ENCODE measurements around the gene TPRX1.
"Not testable (repeated sequence)": the region's sequence is repeated elsewhere in the genome, so short reads cannot be mapped to it uniquely, and the experiment has no call there.

TPRX1 gene

DNA sequence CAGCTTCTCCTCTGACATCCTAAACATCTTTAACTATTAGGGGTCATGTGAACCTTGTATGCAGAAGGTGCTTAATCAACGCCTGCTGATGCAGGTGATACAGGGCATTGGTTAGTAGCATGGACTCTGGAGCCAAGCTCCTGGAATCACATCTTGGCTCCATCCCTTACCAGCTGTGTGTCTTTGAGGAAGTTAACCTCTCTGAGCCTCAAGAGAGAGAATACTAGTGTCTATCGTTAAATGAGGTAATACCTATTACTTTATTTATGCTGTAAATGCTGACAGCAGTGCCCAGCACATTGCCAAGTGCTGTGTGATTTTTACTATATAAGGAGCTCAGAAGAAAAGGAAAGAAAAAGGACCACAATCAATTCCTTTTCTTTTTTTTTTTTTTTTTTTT lies 37.0 kb downstream of the TPRX1 start:
- no peak for DNase-seq (ENCODE audit: low spot score)

- DNase-seq (ENCODE audit: low spot score): no peak
These were observed 37.7 kb downstream of the TPRX1 start for GRCh38 chr19:47766670-47767069.

GRCh38 chr19:47766359-47766620 lies 38.1 kb downstream of the TPRX1 start:
- DNase-seq (ENCODE audit: low spot score): no peak

- peak; percentile 19 for DNase-seq (ENCODE audit: low spot score)
These were observed 38.6 kb downstream of the TPRX1 start for GRCh38 chr19:47765523-47766358.

- DNase-seq (ENCODE audit: low spot score): not testable (repeated sequence)
These were observed 39.6 kb downstream of the TPRX1 start for GRCh38 chr19:47764705-47765104.

- no peak for DNase-seq (ENCODE audit: low spot score)
These were observed 41.6 kb downstream of the TPRX1 start for GRCh38 chr19:47762615-47763308.

DNA sequence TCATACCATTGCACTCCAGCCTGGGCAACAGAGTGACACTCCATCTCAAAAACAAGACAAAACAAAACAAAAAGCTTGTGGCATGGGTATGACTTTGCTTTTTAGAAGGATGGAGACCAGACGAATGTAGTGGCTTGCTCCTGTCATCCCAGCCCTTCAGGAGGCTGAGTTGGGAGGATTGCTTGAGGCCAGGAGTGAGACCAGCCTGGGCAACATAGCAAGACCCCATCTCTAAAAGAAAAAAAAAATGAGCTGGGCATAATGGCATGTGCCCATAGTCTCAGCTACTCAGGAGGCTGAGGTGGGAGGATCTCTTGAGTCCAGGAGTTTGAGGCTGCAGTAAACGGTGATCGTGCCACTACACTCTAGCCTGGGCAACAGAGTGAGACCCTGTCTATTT lies 42.2 kb downstream of the TPRX1 start:
- DNase-seq (ENCODE audit: low spot score): no peak

DNA sequence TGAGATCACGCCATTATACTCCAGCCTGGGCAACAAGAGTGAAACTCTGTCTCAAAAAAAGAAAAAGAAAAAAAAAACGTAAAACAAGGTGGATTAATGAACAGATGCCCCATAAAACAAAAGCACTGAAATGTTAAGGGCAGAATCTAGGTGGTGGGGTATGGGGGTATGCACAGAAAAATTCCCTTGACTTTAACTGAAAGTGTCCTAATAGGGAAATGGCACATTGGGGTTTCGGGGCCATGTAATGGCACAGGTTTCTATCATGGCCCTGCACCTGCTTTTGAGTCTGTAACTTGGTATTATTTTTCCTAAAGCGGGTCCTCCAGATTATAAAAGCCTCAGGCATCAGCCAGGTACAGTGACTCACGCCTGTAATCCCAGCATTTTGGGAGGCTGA lies 42.8 kb downstream of the TPRX1 start:
- DNase-seq (ENCODE audit: low spot score): no peak

GRCh38 chr19:47760632-47760999 lies 43.7 kb downstream of the TPRX1 start:
- no peak for DNase-seq (ENCODE audit: low spot score)

DNA sequence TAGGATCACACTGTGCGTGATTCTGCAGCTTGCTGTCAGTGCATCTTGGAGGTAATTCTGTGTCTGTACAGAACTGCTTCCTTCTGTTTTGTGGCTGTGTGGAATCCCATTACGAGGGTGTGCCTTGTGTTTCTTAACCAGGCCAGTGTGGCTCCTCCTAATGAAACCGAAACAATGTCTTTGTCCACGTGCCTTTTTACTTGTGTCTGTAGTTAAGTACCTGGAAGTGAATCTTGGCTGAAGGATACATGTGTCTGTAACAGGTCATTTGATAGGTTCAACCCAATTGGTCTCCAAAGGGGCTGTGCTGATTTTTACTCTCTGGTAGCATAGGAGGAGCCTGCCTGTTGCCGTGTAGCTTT lies 45.9 kb downstream of the TPRX1 start:
- DNase-seq (ENCODE audit: low spot score): no peak

DNA sequence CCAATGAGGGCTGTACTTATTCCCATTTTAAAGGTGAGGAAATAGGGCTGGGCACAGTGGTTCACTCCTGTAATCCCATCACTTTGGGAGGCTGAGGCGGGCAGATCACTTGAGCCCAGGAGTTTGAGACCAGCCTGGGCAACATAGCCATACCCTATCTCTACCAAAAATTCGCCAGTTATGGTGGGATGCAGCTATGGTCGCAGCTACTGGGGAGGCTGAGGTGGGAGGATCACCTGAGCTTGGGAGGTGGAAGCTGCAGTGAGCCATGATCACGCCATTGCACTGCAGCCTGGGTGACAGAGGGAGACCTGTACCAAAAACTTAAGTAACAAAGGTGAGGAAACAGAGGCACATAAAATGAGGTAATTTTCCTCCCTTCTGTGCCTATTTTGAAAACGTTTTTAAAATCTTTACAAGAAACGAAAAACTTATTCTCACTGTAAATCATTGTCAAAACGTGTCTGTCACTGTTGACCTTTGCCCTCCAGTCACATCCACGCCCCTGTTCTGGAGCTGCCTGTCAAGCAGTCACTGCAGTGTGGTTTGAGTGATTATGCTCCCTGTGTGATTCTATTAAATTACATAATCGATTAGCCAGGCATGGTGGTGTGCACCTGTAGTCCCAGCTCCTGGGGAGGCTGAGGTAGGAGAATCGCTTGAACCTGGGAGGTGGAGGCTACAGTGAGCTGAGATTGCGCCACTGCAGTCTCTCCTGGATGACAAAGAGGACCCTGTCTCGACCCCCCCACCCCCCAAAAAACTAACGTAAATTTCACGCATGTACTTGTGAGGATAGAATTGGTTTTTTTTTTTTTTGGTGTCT lies 46.5 kb downstream of the TPRX1 start:
- DNase-seq (ENCODE audit: low spot score): no peak

- DNase-seq (ENCODE audit: low spot score): no peak
These were observed 47.3 kb downstream of the TPRX1 start for GRCh38 chr19:47756953-47757608.

- DNase-seq (ENCODE audit: low spot score): no peak
These were observed 47.8 kb downstream of the TPRX1 start for GRCh38 chr19:47756627-47756929.

DNA sequence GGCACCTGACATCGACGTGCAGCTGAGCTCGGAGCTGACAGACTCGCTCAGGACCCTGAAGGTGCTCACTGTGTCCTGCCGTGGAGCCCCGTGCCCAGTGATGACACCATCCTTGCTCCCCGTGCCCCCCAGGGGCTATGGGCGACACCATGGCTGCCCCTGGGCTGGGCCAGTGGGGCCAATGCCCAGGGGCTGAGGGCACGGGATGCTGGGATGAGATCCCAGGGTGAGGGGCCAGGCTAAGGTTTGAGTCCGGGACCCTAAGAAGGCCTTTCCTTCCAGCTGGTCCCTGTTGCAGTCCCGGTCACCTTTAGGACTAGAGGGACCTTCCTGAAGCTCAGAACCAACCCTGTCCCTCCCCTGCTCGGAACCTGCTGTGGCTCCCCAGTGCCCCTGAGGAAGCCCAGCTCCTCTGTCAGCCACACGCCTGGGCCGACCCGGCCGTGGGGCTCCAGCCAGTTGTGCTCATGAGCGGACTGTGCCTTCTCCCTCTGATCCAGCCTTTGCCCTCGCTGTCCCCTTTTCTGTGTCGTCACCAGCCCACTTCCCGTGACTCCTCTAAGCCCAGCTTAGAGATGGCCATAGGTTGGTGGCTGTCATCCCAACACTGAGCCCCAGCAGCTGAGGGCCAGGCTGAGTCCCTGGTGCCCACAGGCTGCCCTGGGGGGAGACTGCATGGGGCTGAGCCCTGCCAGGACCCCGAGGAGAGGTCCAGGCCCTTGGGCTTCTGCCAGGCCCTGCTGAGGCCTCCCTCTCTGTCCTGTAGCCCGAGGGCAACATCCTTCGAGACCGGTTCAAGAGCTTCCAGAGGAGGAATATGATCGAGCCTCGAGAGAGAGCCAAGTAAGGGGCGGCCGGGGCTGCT lies 48.4 kb downstream of the TPRX1 start:
- no peak for DNase-seq (ENCODE audit: low spot score)

- DNase-seq (ENCODE audit: low spot score): no peak
These were observed 49.1 kb downstream of the TPRX1 start for GRCh38 chr19:47755065-47755761.

DNA sequence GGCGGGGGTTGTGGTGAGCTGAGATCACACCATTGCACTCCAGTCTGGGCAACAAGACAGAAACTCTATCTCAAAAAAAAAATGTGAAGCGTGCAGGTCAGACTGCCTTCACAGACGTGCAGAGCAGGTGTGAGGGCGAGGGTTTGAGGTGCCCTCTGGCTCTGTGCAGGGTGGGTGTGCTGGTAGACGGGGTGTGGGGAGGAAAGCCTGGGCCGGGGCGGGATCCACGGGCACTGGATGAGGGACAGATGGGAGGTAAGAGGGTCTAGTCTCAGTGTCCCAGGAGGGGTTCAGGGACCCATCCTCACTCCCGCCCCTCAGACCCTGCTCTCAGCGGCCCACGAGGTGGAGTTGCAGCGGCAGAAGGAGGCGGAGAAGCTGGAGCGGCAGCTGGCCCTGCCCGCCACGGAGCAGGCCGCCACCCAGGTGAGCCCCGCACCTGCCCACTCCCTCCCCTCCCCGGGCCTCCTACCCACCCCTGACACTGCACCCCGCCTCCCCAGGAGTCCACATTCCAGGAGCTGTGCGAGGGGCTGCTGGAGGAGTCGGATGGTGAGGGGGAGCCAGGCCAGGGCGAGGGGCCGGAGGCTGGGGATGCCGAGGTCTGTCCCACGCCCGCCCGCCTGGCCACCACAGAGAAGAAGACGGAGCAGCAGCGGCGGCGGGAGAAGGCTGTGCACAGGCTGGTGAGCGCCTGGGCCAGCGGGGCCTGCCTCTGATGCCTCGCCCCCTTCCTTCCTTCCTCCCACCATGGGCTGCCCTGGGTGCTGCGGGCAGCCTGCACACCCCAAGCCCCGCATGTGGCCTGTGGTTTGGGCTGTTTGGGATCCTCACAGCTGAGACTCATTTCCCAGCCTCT lies 49.9 kb downstream of the TPRX1 start:
- DNase-seq (ENCODE audit: low spot score): no peak

- DNase-seq (ENCODE audit: low spot score): no peak
These were observed 51.7 kb downstream of the TPRX1 start for GRCh38 chr19:47752440-47753211.

All from activated CD4-positive, alpha-beta T cell treated with anti-CD3 and anti-CD28 coated beads, Interleukin-2, Interleukin-4, amounts not matched to agents 100 ng/mL and 50 ng/mL, durations not matched to agents 16 hours and 8 hours (primary cell).